Measurements from ENCODE around the gene CERS2.

DNA sequence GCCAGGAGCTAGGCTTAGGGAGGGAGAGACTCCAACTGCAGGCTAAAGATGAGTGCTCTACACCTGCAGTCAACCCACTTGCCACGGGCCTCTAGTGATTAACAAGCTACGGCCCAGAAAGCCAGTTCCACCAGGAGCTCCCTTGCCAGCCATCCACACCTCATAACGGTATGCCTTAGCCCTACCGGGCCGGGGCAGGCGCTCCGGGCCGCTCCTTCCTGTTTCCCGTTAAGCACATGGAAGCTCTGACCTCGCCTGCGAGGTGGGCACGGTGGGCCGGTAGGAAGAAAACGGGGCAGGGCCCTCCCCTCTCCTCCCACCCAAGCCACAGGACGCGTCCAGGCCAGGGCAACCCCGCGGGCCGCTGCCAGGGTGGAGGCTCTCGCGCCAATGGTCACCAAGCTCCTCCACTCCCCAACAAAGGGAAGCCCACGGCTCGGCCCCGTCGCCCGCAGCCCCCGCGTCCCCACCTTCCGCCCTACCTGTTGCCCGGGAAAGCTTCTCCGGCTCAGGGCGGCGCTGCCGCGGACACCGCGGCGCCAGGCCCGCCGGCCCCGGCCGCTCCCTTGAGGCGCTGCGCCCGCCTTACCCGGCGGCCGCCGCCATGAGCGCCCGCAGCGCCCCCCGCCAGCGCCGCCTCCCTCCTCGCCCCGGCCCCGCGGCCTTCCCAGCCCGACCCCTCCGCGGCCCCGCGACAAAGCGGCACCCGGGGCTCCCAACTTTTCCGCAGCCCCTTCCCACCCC, 627 bp downstream of the CERS2 start:
- TF ChIP-seq, protein P1, sequence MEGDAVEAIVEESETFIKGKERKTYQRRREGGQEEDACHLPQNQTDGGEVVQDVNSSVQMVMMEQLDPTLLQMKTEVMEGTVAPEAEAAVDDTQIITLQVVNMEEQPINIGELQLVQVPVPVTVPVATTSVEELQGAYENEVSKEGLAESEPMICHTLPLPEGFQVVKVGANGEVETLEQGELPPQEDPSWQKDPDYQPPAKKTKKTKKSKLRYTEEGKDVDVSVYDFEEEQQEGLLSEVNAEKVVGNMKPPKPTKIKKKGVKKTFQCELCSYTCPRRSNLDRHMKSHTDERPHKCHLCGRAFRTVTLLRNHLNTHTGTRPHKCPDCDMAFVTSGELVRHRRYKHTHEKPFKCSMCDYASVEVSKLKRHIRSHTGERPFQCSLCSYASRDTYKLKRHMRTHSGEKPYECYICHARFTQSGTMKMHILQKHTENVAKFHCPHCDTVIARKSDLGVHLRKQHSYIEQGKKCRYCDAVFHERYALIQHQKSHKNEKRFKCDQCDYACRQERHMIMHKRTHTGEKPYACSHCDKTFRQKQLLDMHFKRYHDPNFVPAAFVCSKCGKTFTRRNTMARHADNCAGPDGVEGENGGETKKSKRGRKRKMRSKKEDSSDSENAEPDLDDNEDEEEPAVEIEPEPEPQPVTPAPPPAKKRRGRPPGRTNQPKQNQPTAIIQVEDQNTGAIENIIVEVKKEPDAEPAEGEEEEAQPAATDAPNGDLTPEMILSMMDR (IDR thresholded peaks at IDR 0.05), result no peak
- no peak for TF ChIP-seq POLR2AphosphoS5 (IDR thresholded peaks at IDR 0.05)

Data from transverse colon (tissue), 4 donors.